HG03558 (cell line): Measurements from ENCODE around the gene RAPGEF5.

Source experiments
- ATAC-seq: cut with Tn5 transposase; IDR thresholded peaks from one replicate; pipeline ENCODE4 v1.9.1; 2021; ENCODE audit warnings: moderate number of reproducible peaks; ENCODE audit not compliant: unreplicated experiment; ENCODE audit errors: extremely low read depth

Gene RAPGEF5

GRCh38 chr7:22385326-22385725 lies 28.4 kb upstream of the RAPGEF5 start:
- ATAC-seq, result no peak

- no peak for ATAC-seq
Observed at GRCh38 chr7:22380333-22380732, 23.4 kb upstream of the RAPGEF5 start.

GRCh38 chr7:22378199-22378980 lies 21.4 kb upstream of the RAPGEF5 start:
- no peak for ATAC-seq

GRCh38 chr7:22377703-22378102 lies 20.7 kb upstream of the RAPGEF5 start:
- no peak for ATAC-seq

- ATAC-seq, result no peak
Observed at GRCh38 chr7:22375359-22376048, 18.6 kb upstream of the RAPGEF5 start.

- ATAC-seq, result no peak
Observed at GRCh38 chr7:22373911-22374310, 17.0 kb upstream of the RAPGEF5 start.

GRCh38 chr7:22373388-22373787 lies 16.4 kb upstream of the RAPGEF5 start:
- ATAC-seq, result no peak

GRCh38 chr7:22372863-22373262 lies 15.9 kb upstream of the RAPGEF5 start:
- ATAC-seq, result no peak

- ATAC-seq, result no peak
Observed at GRCh38 chr7:22371878-22372277, 14.9 kb upstream of the RAPGEF5 start.

- ATAC-seq, result no peak
Observed at GRCh38 chr7:22364900-22365299, 7.9 kb upstream of the RAPGEF5 start.

GRCh38 chr7:22363756-22364422 lies 6.9 kb upstream of the RAPGEF5 start:
- ATAC-seq, result no peak

- no peak for ATAC-seq
Observed at GRCh38 chr7:22361795-22362194, 4.8 kb upstream of the RAPGEF5 start.

GRCh38 chr7:22361320-22361719 lies 4.4 kb upstream of the RAPGEF5 start:
- no peak for ATAC-seq

- no peak for ATAC-seq
Observed at GRCh38 chr7:22358820-22359697, 2.1 kb upstream of the RAPGEF5 start.

- ATAC-seq, result no peak
Observed at GRCh38 chr7:22357311-22358175, 589 bp upstream of the RAPGEF5 start.

- ATAC-seq, result no peak
Observed at GRCh38 chr7:22356010-22356691, 803 bp downstream of the RAPGEF5 start.

GRCh38 chr7:22355620-22356009 lies 1.3 kb downstream of the RAPGEF5 start:
- ATAC-seq, result no peak

GRCh38 chr7:22354462-22354861 lies 2.5 kb downstream of the RAPGEF5 start:
- ATAC-seq, result no peak

GRCh38 chr7:22352887-22353286 lies 4.1 kb downstream of the RAPGEF5 start:
- no peak for ATAC-seq
